K562 (cell line): Measurements from ENCODE around the gene NIPA2. TPM values are rescaled to one million over a fixed set of nuclear protein-coding genes. Genes with fewer than 3 reads are reported as not detected.

ENCODE experiments used
- ATAC-seq: fragments of 200-7000 bp; cut with Tn5 transposase; 3 replicates; pipeline ENCODE4 v1.9.1; 2020; ENCODE audit warnings: moderate library complexity
- BruUV-seq: library from RNA; stranded (reverse); fragments of 400-500 nt; replicated peaks from 2 replicates; lab custom pipeline; 2021; lab: Mats Ljungman, UMichigan
- CTCF ChIA-PET: fragments of 300-600 bp; formaldehyde crosslinking; extraction: SDS; loops from one replicate; lab custom pipeline; 2021; ENCODE audit warnings: low intra/inter-chr PET ratio; lab: Yijun Ruan, JAX
- POLR2A ChIA-PET: fragments of 300-600, 350-650 bp; sonication (Branson Sonifier 250); formaldehyde crosslinking; extraction: SDS; loops from one replicate; lab custom pipeline; 2021; ENCODE audit warnings: antibody characterized with exemption, inconsistent platforms; lab: Yijun Ruan, JAX
- DNase-seq, 4 experiments: peaks; one replicate each; pipeline versions ENCODE4 v3.0.0 to v3.0.0-alpha.2; 2011 to 2018; ENCODE audit warnings: low spot score in 3 of 4, mixed read lengths in 3 of 4; ENCODE audit errors: extremely low read depth in 1 of 4
- FAIRE-seq: peaks from 2 replicates; lab custom pipeline; 2011; peaks lifted over from hg19 to GRCh38; lab: Jason Lieb, UNC
- H2AFZ ChIP-seq: 2 replicates; pipeline ENCODE4 v1.6.0; 2011; ENCODE audit warnings: low read depth, low read length, control low read depth, inconsistent platforms
- H3K27ac ChIP-seq: fragments of 200-600 bp; 3 replicates; pipeline ENCODE4 v1.8.0; 2011; ENCODE audit warnings: low read depth, mild to moderate bottlenecking, control low read depth, inconsistent platforms, low read length, moderate library complexity, mixed read lengths; ENCODE audit errors: extremely low read depth
- H3K27me3 ChIP-seq, 2 experiments: fragments of 300-600 bp in 1 of 2; 2 replicates in 1 of 2; 3 replicates in 1 of 2; pipeline versions ENCODE4 v1.6.0 to v1.8.0; 2011; ENCODE audit warnings: inconsistent platforms in 2 of 2, low read length in 2 of 2, mild to moderate bottlenecking in 1 of 2, mixed read lengths in 1 of 2, moderate library complexity in 1 of 2; ENCODE audit not compliant: control insufficient read depth in 2 of 2, insufficient read depth in 2 of 2
- H3K36me3 ChIP-seq: fragments of 300-600 bp; 3 replicates; pipeline ENCODE4 v1.8.0; 2011; ENCODE audit warnings: mild to moderate bottlenecking, low read length, inconsistent platforms; ENCODE audit not compliant: control insufficient read depth, insufficient read depth
- H3K4me1 ChIP-seq, 2 experiments: fragments of 200-600 bp in 1 of 2; replicated peaks in 1 of 2; 2 replicates in 1 of 2; 3 replicates in 1 of 2; pipeline versions ENCODE4 v1.5.1 to v1.8.0; 2011; ENCODE audit warnings: inconsistent platforms in 2 of 2, low read length in 2 of 2, mild to moderate bottlenecking in 1 of 2, mixed read lengths in 1 of 2, moderate library complexity in 1 of 2; ENCODE audit not compliant: control insufficient read depth in 2 of 2, insufficient read depth in 2 of 2
- H3K4me2 ChIP-seq: 2 replicates; pipeline ENCODE4 v1.6.1; 2011; ENCODE audit warnings: low read length, control low read depth, inconsistent platforms, mixed read lengths; ENCODE audit not compliant: insufficient read depth
- H3K4me3 ChIP-seq: fragments of 200-600 bp; sonication (generic), shearing (Covaris generic); 2 replicates; pipeline ENCODE4 v1.5.1; 2016; ENCODE audit warnings: control low read depth, inconsistent platforms
- H3K79me2 ChIP-seq: fragments of 200-600 bp; 3 replicates; pipeline ENCODE4 v1.8.0; 2011; ENCODE audit warnings: low read length, inconsistent platforms; ENCODE audit not compliant: control insufficient read depth, insufficient read depth
- H3K9ac ChIP-seq, 2 experiments: 2 replicates each; pipeline versions ENCODE4 v1.6.0 to v1.6.1; 2011; ENCODE audit warnings: low read depth in 2 of 2, low read length in 2 of 2, control low read depth in 1 of 2, inconsistent platforms in 1 of 2, mild to moderate bottlenecking in 1 of 2, mixed read lengths in 1 of 2; ENCODE audit not compliant: insufficient read depth in 1 of 2
- H3K9me1 ChIP-seq: one replicate; pipeline ENCODE4 v1.6.0; 2011; ENCODE audit warnings: inconsistent platforms, mild to moderate bottlenecking, low read length, moderate library complexity; ENCODE audit not compliant: control insufficient read depth, insufficient read depth
- H3K9me3 ChIP-seq: replicated peaks from 2 replicates; pipeline ENCODE4 v1.5.1; 2011; ENCODE audit warnings: low read depth, low read length, inconsistent platforms; ENCODE audit not compliant: control insufficient read depth, insufficient read depth
- H4K20me1 ChIP-seq: replicated peaks from 2 replicates; pipeline ENCODE4 v1.6.1; 2011; ENCODE audit warnings: low read length, inconsistent platforms, mixed read lengths; ENCODE audit not compliant: control insufficient read depth, insufficient read depth
- ARHGAP35 ChIP-seq: fragments of 450-650 bp; IDR thresholded peaks from 2 replicates; pipeline ENCODE4 v1.6.1; 2018; ENCODE audit not compliant: partially characterized antibody
- DPF2 ChIP-seq: fragments of 450-650 bp; IDR thresholded peaks from 2 replicates; pipeline ENCODE4 v1.6.1; 2016
- FOXJ3 ChIP-seq: sonication (generic); formaldehyde crosslinking; IDR thresholded peaks from 2 replicates; pipeline ENCODE4 v1.4.0; 2020; ENCODE audit warnings: mild to moderate bottlenecking, missing genetic modification reagents
- HNRNPLL ChIP-seq: fragments of 200-400 bp; formaldehyde crosslinking; IDR thresholded peaks from 2 replicates; pipeline ENCODE4 v1.6.1; 2017; ENCODE audit warnings: low read length, low read depth, mild to moderate bottlenecking; ENCODE audit not compliant: poor library complexity, severe bottlenecking
- PHB ChIP-seq: fragments of 250-450 bp; sonication (Bioruptor Pico); IDR thresholded peaks from 2 replicates; pipeline ENCODE4 v1.5.0; 2021
- PTBP1 ChIP-seq: fragments of 200-400 bp; formaldehyde crosslinking; IDR thresholded peaks from 2 replicates; pipeline ENCODE4 v1.6.1; 2017; ENCODE audit warnings: low read depth, low read length
- SRSF1 ChIP-seq: fragments of 200-400 bp; formaldehyde crosslinking; IDR thresholded peaks from 2 replicates; pipeline ENCODE4 v1.6.1; 2017; ENCODE audit warnings: mild to moderate bottlenecking, low read depth, low read length, moderate library complexity
- SRSF3 ChIP-seq: fragments of 200-400 bp; formaldehyde crosslinking; IDR thresholded peaks from 2 replicates; pipeline ENCODE4 v1.6.1; 2016; ENCODE audit warnings: mild to moderate bottlenecking, low read length, moderate library complexity; ENCODE audit not compliant: insufficient read depth
- ZNF707 ChIP-seq: fragments of 250-450 bp; sonication (Bioruptor Pico); conservative IDR thresholded peaks from 2 replicates; pipeline ENCODE4 v1.8.0; 2022; ENCODE audit warnings: inconsistent platforms, mild to moderate bottlenecking, moderate library complexity
- ZNF76 ChIP-seq: fragments of 250-450 bp; sonication (Bioruptor Pico); IDR thresholded peaks from 2 replicates; pipeline ENCODE4 v1.4.0; 2020; ENCODE audit warnings: mild to moderate bottlenecking, moderate library complexity, borderline replicate concordance
- WGBS: fragments of 100-300 bp; shearing (Covaris generic); methylation state at CpG from one replicate; pipeline ENCODE4 v1.1.6; 2016; ENCODE audit warnings: low coverage, mixed read lengths; ENCODE audit not compliant: insufficient coverage; ENCODE audit errors: missing lambda C conversion rate; 5-methylcytosine and 5-hydroxymethylcytosine counted together
- in situ Hi-C: fragments of 300-500 bp; cut with MboI; formaldehyde crosslinking; loops from 4 replicates; pipeline ENCODE4 v1.15.0; 2018; ENCODE audit warnings: inconsistent platforms, mixed read lengths
- intact Hi-C: fragments of 100-400 bp; cut with micrococcal nuclease; formaldehyde crosslinking; loops from 2 replicates; pipeline ENCODE4 v1.14.2; 2022
- polyA plus RNA-seq, 8 experiments: library from polyadenylated mRNA; depleted of rRNA in 4 of 8; stranded (reverse) in 5 of 8; unstranded in 3 of 8; fragments of >200 nt; fragmentation: Nextera tagmentation in 2 of 8; fragmentation: Illumina TruSeq in 1 of 8; extraction: Ambion mirVana in 2 of 8; extraction: Trizol in 1 of 8; gene quantifications; 2 replicates each; pipeline versions ENCODE4 v1.2.1 to v1.2.3, GENCODE V29; 2011 to 2014; ENCODE audit warnings: inconsistent platforms in 1 of 8, missing spikeins in 1 of 8
- total RNA-seq, 7 experiments: library from RNA; depleted of rRNA in 6 of 7; stranded (reverse); fragments of >200 nt in 6 of 7; fragmentation: Illumina TruSeq in 2 of 7; extraction: Trizol in 2 of 7; gene quantifications; 2 replicates each; pipeline versions ENCODE4 v1.2.1 to v1.2.3, GENCODE V29; 2011 to 2021; ENCODE audit warnings: low replicate concordance in 1 of 7
- TF ChIP-seq, protein P1 (sequence below): IDR thresholded peaks from 2 replicates; pipeline ENCODE4 v1.6.1; 2011; ENCODE audit not compliant: insufficient read length; ENCODE audit errors: extremely low read depth
- TF ChIP-seq, protein P2 (sequence below): fragments of 450-650 bp; IDR thresholded peaks from 2 replicates; pipeline ENCODE4 v1.6.1; 2016; ENCODE audit warnings: borderline replicate concordance

The NIPA2 gene
- total and polyA plus RNA-seq, 9 of the 15 experiments (the other 6 are each of a cell fraction or from before 2014, with no cell fraction given), result 18.7 to 107 (median 87.3) TPM

DNA sequence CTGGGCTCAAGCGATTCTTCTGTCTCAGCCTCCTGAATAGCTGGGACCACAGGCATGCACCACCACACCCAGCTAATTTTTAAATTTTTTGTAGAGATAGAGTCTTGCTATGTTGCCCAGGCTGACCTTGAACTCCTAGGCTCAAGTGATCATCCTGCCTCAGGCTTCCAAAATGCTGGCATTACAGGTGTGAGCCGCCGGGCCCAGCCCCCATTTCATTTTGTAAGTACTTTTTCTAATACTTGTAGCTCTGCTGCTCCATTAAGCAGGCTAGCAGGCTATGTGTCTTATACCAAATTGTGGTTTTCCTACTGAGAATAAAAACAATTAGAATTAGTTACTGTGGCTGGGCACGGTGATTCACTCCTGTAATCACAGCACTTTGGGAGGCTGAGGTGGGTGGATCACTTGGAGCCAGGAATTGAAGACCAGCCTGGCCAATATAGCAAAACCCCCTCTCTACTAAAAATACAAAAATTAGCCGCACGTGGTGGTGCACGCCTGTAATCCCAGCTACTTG lies 29.6 kb upstream of the NIPA2 start:
- CTCF ChIA-PET, result no interaction called here
- DNase-seq, result no peak
- Histone ChIP-seq H4K20me1 (peaks cover 8% of the 10 kb centered on the region; the same call in 1 of the 2 replicates), H3K4me1 (no peaks in the 10 kb centered on the region), H3K9me3 (no peaks in the 10 kb centered on the region), H3K4me3 (no peak overlapping the region), H3K4me2 (no peak overlapping the region), H3K79me2 (peaks cover 50% of the 10 kb centered on the region), H3K27ac (no peak overlapping the region), H3K9me1 (no peaks in the 10 kb centered on the region), H3K27me3 (no peaks in the 10 kb centered on the region), H3K36me3 (peaks cover 27% of the 10 kb centered on the region), H3K9ac (no peak overlapping the region), H2AFZ (no peak overlapping the region)
- WGBS, result 92% methylated on average over 7 of the region's 7 CpGs
- TF ChIP-seq, protein P1, sequence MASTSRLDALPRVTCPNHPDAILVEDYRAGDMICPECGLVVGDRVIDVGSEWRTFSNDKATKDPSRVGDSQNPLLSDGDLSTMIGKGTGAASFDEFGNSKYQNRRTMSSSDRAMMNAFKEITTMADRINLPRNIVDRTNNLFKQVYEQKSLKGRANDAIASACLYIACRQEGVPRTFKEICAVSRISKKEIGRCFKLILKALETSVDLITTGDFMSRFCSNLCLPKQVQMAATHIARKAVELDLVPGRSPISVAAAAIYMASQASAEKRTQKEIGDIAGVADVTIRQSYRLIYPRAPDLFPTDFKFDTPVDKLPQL, result no peak
- no peak for TF ChIP-seq FOXJ3 (CRISPR knock-in tag)
- intact Hi-C loops (no loop called here), in situ Hi-C loops (no loop called here)
- FAIRE-seq, result no peak
- POLR2A ChIA-PET, result no interaction called here
- no peak for ATAC-seq
- no TSS peak for BruUV-seq

DNA sequence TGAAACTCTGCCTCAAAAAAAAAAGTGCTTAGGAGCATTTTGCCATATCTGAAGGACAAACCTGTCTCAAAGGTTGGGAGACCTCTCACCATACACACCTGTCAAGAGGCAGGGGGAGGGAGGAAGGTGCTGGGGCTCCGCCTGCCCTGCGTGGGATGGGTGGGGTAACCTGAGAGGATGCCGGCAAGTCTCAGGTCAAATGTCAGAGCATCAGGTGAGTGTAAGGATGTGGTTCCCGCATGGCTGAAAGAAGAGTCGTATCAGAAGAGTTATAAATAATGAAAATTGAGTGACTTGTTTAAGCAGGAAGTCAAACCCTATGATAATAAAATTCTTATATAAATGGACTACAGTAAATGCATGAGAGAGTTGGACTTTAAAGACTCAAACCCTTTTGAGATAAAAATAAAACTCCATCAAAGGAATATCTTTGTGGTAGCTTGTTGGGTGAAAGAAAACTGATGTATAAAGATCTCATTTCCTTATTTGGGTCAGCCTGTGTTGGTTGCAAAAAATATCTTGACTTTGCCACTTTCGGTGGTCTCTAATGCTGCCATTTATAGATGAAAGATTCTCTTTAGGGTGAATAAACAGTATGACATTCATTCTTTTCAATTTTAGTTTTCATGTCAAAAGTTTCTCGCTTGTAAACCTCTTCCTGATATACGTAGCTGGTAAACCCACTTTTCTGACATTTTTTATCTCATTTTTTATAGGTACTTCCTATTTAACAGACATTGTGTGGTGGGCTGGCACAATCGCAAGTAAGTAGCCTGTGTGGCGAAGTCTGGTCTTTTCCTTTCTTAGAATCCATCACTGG lies 28.2 kb upstream of the NIPA2 start:
- DNase-seq (no peak), FAIRE-seq (no peak), ATAC-seq (no peak)
- H2AFZ ChIP-seq, result no peak overlapping the region
- H3K27ac ChIP-seq, result no peak overlapping the region
- no TSS peak for BruUV-seq
- intact Hi-C loops, result no loop called here
- H3K27me3 ChIP-seq, result no peaks in the 10 kb centered on the region
- H4K20me1 ChIP-seq, result peaks cover 8% of the 10 kb centered on the region; the same call in 1 of the 2 replicates
- 88% methylated on average over 10 of the region's 10 CpGs for WGBS
- no peaks in the 10 kb centered on the region for H3K9me3 ChIP-seq
- ChIA-PET POLR2A (no interaction called here), CTCF (no interaction called here)
- no peak overlapping the region for H3K4me3 ChIP-seq
- peaks cover 36% of the 10 kb centered on the region for H3K36me3 ChIP-seq
- no peaks in the 10 kb centered on the region for H3K4me1 ChIP-seq
- H3K9me1 ChIP-seq, result no peaks in the 10 kb centered on the region
- in situ Hi-C loops, result no loop called here
- H3K4me2 ChIP-seq, result no peak overlapping the region
- peaks cover 41% of the 10 kb centered on the region for H3K79me2 ChIP-seq
- TF ChIP-seq SRSF3, result no peak
- no peak for TF ChIP-seq PHB
- TF ChIP-seq PTBP1, result no peak
- TF ChIP-seq SRSF1, result no peak
- TF ChIP-seq, protein P2, sequence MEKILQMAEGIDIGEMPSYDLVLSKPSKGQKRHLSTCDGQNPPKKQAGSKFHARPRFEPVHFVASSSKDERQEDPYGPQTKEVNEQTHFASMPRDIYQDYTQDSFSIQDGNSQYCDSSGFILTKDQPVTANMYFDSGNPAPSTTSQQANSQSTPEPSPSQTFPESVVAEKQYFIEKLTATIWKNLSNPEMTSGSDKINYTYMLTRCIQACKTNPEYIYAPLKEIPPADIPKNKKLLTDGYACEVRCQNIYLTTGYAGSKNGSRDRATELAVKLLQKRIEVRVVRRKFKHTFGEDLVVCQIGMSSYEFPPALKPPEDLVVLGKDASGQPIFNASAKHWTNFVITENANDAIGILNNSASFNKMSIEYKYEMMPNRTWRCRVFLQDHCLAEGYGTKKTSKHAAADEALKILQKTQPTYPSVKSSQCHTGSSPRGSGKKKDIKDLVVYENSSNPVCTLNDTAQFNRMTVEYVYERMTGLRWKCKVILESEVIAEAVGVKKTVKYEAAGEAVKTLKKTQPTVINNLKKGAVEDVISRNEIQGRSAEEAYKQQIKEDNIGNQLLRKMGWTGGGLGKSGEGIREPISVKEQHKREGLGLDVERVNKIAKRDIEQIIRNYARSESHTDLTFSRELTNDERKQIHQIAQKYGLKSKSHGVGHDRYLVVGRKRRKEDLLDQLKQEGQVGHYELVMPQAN, result no peak
- TF ChIP-seq DPF2, result no peak
- TF ChIP-seq ZNF76, result no peak
- TF ChIP-seq ZNF707 (CRISPR knock-in tag), result no peak
- TF ChIP-seq HNRNPLL, result no peak
- TF ChIP-seq ARHGAP35, result no peak
- TF ChIP-seq, all 486 proteins: peak for 0
- H3K9ac ChIP-seq, result 0 out of 4 replicates have a peak overlapping the region, but pooled peaks of 1 of the 2 experiments have one; percentile 31
